ENCODE data around the gene RARRES2. TPM values are rescaled to one million over a fixed set of nuclear protein-coding genes. Genes with fewer than 3 reads are reported as not detected.
A peak's percentile ranks its signal among the peaks of the same experiment; 100 is the strongest.

The RARRES2 gene
- total RNA-seq, 1 donor from 2014 or later = 19.4 TPM

DNA sequence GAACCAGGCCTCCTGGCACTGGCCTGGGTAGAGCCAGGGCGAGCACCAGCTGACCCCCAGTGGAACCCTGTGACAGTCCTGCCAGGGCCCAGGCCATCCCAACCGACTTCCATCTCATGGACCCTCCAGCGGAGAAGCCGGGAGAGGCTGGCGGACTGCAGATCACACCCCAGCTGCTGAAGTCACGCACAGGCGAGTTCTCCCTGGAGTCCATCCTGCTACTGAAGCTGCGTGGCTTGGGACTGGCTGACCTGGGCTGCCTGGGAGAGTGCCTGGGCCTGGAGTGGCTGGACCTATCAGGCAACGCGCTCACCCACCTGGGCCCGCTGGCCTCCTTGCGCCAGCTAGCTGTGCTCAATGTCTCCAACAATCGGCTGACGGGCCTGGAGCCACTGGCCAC lies 4.7 kb downstream of the RARRES2 start:
- H3K27ac Mint-ChIP-seq (ENCODE audit: unreplicated experiment) = no peak overlapping the region
- H3K27me3 Mint-ChIP-seq (ENCODE audit: low read depth, unreplicated experiment) = peaks cover 18% of the 10 kb centered on the region
- Histone ChIP-seq H4K20me1 (ENCODE audit: insufficient read depth, low read length) (peaks cover 7% of the 10 kb centered on the region), H3K27ac (ENCODE audit: low read depth, low read length) (no peak overlapping the region), H2AFZ (ENCODE audit: low read depth, low read length) (no peak overlapping the region), H3K36me3 (ENCODE audit: insufficient read depth, low read length) (no peaks in the 10 kb centered on the region), H3K4me1 (ENCODE audit: insufficient read depth, low read length) (peaks cover 12% of the 10 kb centered on the region), H3K79me2 (ENCODE audit: insufficient read depth, low read length) (no peaks in the 10 kb centered on the region), H3K27me3 (ENCODE audit: insufficient read depth, low read length) (peaks cover under 1% of the 10 kb centered on the region), H3K9ac (ENCODE audit: low read length) (no peak overlapping the region), H3K4me2 (ENCODE audit: low read length) (no peak overlapping the region), H3K4me3 (ENCODE audit: insufficient read depth, low read depth, low read length) (no peak overlapping the region), H3K9me3 (ENCODE audit: insufficient read depth, low read depth, low read length) (no peaks in the 10 kb centered on the region)
- no peak for FAIRE-seq
- no peak overlapping the region for H3K4me3 Mint-ChIP-seq (ENCODE audit: unreplicated experiment)
- H3K4me1 Mint-ChIP-seq (ENCODE audit: low read depth, unreplicated experiment) = peaks cover 13% of the 10 kb centered on the region
- peaks cover 2% of the 10 kb centered on the region for H3K36me3 Mint-ChIP-seq (ENCODE audit: low read depth, unreplicated experiment)
- no peak for DNase-seq (ENCODE audit: low read depth)
- TF ChIP-seq EZH2 (IDR thresholded peaks at IDR 0.05; ENCODE audit: insufficient read depth, low read length) = no peak
- TF ChIP-seq, protein P1, sequence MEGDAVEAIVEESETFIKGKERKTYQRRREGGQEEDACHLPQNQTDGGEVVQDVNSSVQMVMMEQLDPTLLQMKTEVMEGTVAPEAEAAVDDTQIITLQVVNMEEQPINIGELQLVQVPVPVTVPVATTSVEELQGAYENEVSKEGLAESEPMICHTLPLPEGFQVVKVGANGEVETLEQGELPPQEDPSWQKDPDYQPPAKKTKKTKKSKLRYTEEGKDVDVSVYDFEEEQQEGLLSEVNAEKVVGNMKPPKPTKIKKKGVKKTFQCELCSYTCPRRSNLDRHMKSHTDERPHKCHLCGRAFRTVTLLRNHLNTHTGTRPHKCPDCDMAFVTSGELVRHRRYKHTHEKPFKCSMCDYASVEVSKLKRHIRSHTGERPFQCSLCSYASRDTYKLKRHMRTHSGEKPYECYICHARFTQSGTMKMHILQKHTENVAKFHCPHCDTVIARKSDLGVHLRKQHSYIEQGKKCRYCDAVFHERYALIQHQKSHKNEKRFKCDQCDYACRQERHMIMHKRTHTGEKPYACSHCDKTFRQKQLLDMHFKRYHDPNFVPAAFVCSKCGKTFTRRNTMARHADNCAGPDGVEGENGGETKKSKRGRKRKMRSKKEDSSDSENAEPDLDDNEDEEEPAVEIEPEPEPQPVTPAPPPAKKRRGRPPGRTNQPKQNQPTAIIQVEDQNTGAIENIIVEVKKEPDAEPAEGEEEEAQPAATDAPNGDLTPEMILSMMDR (IDR thresholded peaks at IDR 0.05; ENCODE audit: insufficient read depth, low read depth, low read length) = no peak
- H3K9me3 Mint-ChIP-seq (ENCODE audit: unreplicated experiment) = no peaks in the 10 kb centered on the region

DNA sequence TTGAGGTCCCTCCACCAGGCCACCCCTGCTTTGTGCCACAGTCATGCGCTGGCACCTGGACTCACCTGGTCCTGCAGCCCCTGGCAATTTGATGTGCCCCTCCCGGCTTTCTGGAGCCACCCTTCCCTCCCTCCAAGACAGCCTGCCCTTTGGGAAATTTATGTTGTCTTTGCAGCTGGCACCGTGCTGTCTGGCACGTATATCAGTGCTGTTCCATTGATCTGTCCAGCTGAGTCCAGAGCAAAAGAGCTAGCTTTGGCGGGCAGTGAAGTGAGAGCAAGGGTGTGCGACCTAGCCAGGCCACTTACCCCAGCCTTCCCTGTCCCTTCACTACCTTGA lies 5.7 kb downstream of the RARRES2 start:
- Histone ChIP-seq H3K4me3 (ENCODE audit: insufficient read depth, low read depth, low read length) (no peak overlapping the region), H3K4me2 (ENCODE audit: low read length) (no peak overlapping the region), H2AFZ (ENCODE audit: low read depth, low read length) (no peak overlapping the region), H3K9ac (ENCODE audit: low read length) (no peak overlapping the region), H4K20me1 (ENCODE audit: insufficient read depth, low read length) (peaks cover 7% of the 10 kb centered on the region), H3K27me3 (ENCODE audit: insufficient read depth, low read length) (no peaks in the 10 kb centered on the region), H3K9me3 (ENCODE audit: insufficient read depth, low read depth, low read length) (no peaks in the 10 kb centered on the region), H3K36me3 (ENCODE audit: insufficient read depth, low read length) (no peaks in the 10 kb centered on the region), H3K27ac (ENCODE audit: low read depth, low read length) (no peak overlapping the region), H3K79me2 (ENCODE audit: insufficient read depth, low read length) (no peaks in the 10 kb centered on the region), H3K4me1 (ENCODE audit: insufficient read depth, low read length) (peaks cover 12% of the 10 kb centered on the region)
- FAIRE-seq (no peak), DNase-seq (ENCODE audit: low read depth) (no peak)
- Mint-ChIP-seq H3K4me3 (ENCODE audit: unreplicated experiment) (no peak overlapping the region), H3K27ac (ENCODE audit: unreplicated experiment) (no peak overlapping the region), H3K4me1 (ENCODE audit: low read depth, unreplicated experiment) (peaks cover 11% of the 10 kb centered on the region), H3K27me3 (ENCODE audit: low read depth, unreplicated experiment) (peaks cover 21% of the 10 kb centered on the region), H3K36me3 (ENCODE audit: low read depth, unreplicated experiment) (peaks cover 2% of the 10 kb centered on the region), H3K9me3 (ENCODE audit: unreplicated experiment) (no peaks in the 10 kb centered on the region)
- TF ChIP-seq, protein P1 (IDR thresholded peaks at IDR 0.05; ENCODE audit: insufficient read depth, low read depth, low read length) = no peak
- no peak for TF ChIP-seq EZH2 (IDR thresholded peaks at IDR 0.05; ENCODE audit: insufficient read depth, low read length)

DNA sequence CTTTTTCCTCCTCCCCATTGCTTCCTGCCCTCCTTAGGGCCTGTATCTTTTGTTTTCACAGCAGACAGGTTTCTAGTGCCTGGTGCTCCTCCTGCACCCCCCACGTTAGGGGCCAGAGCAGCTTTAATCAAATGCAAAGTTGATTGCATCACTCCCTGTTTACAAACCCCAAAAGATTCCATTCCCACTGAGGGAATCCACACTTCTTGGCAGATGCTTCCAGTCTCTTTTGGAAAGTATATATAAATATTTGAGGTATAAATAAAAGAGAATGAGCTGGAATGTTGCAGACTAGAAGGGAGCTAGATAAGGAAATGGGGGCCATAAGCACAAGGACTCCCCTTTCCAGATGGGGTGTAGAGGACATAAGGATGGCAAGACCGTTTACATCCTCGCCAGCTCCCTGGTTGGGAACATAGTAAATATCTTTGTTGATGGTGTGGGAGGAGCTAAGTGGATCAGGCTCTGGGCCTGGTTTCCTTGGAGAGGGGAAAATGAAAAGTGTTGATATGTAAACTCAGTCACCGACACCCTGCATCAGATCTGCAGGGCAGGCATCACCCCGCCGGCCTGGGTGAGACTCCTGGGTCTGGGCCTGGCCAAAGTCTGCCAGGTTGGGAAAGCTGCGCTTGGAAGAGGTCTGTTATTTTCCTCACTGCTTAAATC lies 6.2 kb downstream of the RARRES2 start:
- Histone ChIP-seq H2AFZ (ENCODE audit: low read depth, low read length) (no peak overlapping the region), H3K4me3 (ENCODE audit: insufficient read depth, low read depth, low read length) (no peak overlapping the region), H3K4me2 (ENCODE audit: low read length) (no peak overlapping the region), H4K20me1 (ENCODE audit: insufficient read depth, low read length) (peaks cover 7% of the 10 kb centered on the region), H3K79me2 (ENCODE audit: insufficient read depth, low read length) (no peaks in the 10 kb centered on the region), H3K36me3 (ENCODE audit: insufficient read depth, low read length) (no peaks in the 10 kb centered on the region), H3K27ac (ENCODE audit: low read depth, low read length) (no peak overlapping the region), H3K4me1 (ENCODE audit: insufficient read depth, low read length) (peaks cover 11% of the 10 kb centered on the region), H3K9me3 (ENCODE audit: insufficient read depth, low read depth, low read length) (no peaks in the 10 kb centered on the region), H3K9ac (ENCODE audit: low read length) (no peak overlapping the region), H3K27me3 (ENCODE audit: insufficient read depth, low read length) (no peaks in the 10 kb centered on the region)
- no peak for TF ChIP-seq EZH2 (IDR thresholded peaks at IDR 0.05; ENCODE audit: insufficient read depth, low read length)
- TF ChIP-seq, protein P1 (IDR thresholded peaks at IDR 0.05; ENCODE audit: insufficient read depth, low read depth, low read length) = no peak
- H3K9me3 Mint-ChIP-seq (ENCODE audit: unreplicated experiment) = no peaks in the 10 kb centered on the region
- FAIRE-seq (no peak), DNase-seq (ENCODE audit: low read depth) (peak; percentile 83)
- H3K36me3 Mint-ChIP-seq (ENCODE audit: low read depth, unreplicated experiment) = peaks cover 2% of the 10 kb centered on the region
- H3K4me3 Mint-ChIP-seq (ENCODE audit: unreplicated experiment) = no peak overlapping the region
- H3K27ac Mint-ChIP-seq (ENCODE audit: unreplicated experiment) = no peak overlapping the region
- peaks cover 19% of the 10 kb centered on the region for H3K27me3 Mint-ChIP-seq (ENCODE audit: low read depth, unreplicated experiment)
- H3K4me1 Mint-ChIP-seq (ENCODE audit: low read depth, unreplicated experiment) = peaks cover 10% of the 10 kb centered on the region
